Glomerular endothelial cell (primary cell): ENCODE measurements around the gene HIVEP3. TPM values are rescaled to one million over a fixed set of nuclear protein-coding genes. Genes with fewer than 3 reads are reported as not detected.

Source experiments
- DNase-seq: peaks from one replicate; pipeline ENCODE4 v3.0.0-alpha.2; 2011; ENCODE audit warnings: low read depth, low spot score; ENCODE audit errors: extremely low read depth
- total RNA-seq: library from RNA; depleted of rRNA; stranded (reverse); fragments of >200 nt; gene quantifications from 2 replicates; pipeline ENCODE4 v1.2.3, GENCODE V29; 2015

Gene HIVEP3
- total RNA-seq, 1 donor from 2014 or later, result 7.6 TPM

GRCh38 chr1:41623736-41624135 is 295.0 kb downstream of the HIVEP3 start:
- DNase-seq, result no peak

GRCh38 chr1:41622859-41623732 is 295.6 kb downstream of the HIVEP3 start:
- DNase-seq, result no peak

- DNase-seq, result no peak
Observed at GRCh38 chr1:41622402-41622801, 296.3 kb downstream of the HIVEP3 start.

GRCh38 chr1:41621791-41622190 is 296.9 kb downstream of the HIVEP3 start:
- DNase-seq, result no peak

GRCh38 chr1:41621256-41621655 is 297.5 kb downstream of the HIVEP3 start:
- no peak for DNase-seq

DNA sequence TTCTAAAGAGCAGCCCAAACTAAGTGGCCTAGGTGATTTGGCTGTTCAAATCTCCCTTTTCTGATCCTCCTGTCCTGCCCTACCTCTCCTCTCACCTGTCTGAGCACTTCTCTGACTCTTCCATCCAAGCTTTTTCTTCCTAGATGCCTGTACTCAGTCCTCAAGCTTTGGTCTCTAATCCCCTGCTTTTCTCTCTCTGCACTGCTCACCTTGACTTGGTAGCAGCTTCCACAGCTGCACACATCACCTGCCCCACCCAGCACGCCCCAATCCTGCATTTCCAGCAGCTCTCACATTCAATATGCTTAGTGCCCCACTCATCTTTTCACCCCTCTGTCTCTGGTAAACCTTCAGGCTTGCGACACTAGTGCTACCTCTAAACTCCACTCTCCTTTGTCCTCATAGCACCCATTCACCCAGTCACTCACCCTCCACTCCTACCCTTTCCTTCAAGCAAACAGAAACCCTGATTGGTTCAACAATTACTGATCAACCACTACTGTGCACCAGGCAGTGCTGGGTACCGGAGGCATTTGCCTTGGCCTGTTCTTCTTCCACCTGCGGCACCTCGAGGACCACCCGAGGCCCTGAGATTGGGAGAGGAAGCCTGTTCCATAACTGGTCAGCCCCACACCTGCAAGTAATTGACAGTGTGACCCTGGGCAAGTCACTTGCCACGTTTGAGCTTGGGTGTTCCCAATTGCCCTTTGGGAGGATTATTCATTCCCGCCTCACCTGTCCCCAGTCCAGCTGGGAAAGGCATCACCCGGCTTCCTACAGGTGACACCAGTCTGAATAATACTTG is 298.2 kb downstream of the HIVEP3 start:
- no peak for DNase-seq

GRCh38 chr1:41619511-41620364 is 299.0 kb downstream of the HIVEP3 start:
- no peak for DNase-seq

- no peak for DNase-seq
Observed at GRCh38 chr1:41618871-41619270, 299.9 kb downstream of the HIVEP3 start.

DNA sequence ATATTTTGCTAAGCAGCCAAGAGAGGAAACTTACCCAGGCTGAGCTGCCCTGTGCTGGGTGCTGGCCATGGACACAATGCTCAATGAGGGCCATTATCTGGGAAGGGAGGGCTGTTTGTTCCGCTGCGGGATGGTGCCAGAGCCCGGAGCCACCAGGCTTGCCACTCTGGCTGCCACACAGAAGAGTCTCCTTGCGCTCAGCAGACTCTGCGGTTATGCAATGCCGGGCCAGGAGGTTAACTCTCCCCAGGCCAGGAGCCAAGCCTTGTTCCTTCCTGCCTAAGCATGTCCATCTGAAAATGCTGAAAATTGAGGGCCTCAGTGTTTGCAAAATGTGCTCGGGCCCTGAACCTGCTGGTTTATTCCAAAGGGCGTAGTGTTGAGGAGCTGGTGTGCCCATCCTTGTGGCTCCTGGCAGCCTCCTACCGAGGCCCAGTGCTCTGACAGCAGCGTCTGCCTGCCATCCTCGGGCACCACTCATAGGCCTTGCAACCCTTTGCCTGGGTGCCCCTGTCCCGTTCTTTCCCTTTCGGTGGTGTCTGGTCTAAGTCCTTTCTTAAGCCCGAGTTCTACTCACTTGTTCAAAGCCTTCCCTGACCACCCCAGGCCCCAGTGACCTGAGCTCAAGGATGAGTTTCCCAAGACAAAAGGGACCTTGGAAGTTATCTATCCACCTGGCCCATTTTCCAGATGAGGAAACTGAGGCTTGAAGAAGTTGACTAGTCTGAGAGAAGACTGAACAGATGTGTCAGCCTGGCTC is 300.5 kb downstream of the HIVEP3 start:
- DNase-seq, result no peak

DNA sequence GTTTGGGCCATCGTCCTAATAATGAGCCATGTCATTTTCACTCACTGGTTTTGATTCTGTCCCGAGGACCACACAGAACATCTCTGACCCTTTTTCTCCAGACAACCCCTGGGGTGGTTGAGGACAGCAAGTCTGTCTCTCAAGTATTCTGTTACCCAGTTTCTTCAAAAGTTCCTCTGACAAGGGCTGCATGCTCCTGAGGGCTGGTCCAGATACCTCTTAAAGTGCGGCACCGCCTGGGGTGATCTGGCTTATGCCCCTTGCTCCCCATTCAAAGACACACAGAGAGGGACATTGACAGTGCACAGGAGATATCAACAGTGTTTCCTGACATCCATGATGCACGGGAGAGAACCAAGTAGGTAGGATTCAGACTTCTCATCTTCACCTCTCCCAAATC is 301.4 kb downstream of the HIVEP3 start:
- DNase-seq, result no peak

DNA sequence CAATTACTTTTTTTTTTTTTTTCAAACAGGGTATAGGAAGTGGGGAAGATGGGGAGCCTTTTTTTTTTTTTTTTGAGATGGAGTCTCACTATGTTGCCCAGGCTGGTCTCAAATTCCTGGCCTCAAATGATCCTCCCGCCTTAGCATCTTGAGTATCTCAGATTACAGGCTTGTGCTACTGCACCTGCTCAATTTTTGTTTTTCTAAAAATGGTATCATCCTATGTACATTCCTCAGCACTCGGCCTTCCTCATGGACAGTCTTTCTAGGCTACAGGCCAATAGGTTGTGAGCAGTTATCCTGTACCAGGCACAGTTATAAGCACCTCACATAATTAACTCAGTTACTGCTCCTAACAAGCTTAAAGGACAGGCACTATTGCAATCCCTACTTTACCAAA is 302.2 kb downstream of the HIVEP3 start:
- DNase-seq, result no peak

DNA sequence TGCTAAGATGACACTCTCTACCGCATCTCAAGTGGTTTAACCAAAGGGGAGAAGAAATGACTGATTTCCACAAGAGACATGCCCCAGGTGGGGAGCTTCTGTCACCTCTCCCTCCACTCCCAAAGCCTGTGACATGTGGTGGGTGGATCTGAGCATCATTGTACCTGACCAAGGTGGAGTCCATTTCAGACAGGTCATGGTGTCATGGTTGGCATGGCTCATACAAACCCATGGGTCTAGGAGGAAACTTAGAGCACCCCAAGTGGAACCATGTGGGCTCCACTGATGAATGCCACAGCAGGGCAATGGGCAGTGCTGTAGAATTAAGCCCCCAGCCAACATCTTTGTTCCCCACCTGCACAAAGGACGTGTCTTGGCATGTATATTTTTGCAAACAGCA is 302.7 kb downstream of the HIVEP3 start:
- DNase-seq, result no peak

GRCh38 chr1:41615316-41615715 is 303.4 kb downstream of the HIVEP3 start:
- DNase-seq, result no peak

- no peak for DNase-seq
Observed at GRCh38 chr1:41614818-41615217, 303.9 kb downstream of the HIVEP3 start.

DNA sequence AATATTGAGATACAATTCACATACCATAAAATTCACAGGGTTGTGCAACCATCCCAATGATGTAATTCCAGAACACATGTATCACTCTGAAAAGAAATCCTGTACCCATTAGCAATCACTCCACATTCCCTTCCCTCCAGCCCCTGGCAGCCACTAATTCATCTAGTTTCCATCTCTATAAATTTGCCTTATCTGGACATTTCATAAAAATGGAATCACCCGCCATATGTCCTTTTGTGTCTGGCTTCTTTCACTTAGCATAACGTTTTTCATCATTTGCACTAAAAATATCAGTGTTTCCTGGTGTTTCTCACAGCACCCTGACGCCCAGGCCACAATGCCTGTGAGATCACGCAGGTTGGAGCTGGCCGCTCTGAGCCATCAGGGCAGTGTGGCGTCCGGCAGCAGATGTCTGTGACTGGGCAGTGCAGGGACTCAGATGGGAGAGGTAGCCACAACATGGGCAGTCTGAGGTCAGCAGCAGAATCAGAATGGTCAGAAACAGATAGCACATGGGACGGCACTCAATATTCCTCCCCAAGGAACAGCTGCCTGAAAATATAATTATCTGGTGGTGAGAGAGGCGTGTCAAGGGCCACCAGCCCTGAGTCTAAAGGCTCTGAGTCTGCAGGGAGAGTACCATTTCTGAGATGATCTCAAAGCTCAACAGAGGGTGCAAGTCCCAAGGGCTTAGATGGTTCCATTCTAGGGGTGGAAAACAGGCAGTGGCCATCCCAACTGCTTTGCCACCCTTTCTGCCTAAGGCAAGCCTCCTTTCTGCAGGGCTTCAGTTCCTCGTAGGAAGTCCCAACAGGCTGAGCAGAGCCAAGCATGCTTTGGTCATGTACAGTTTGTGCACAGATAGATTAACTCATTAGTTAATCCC is 304.8 kb downstream of the HIVEP3 start:
- no peak for DNase-seq

GRCh38 chr1:41612953-41613352 is 305.8 kb downstream of the HIVEP3 start:
- DNase-seq, result no peak

GRCh38 chr1:41611932-41612450 is 306.7 kb downstream of the HIVEP3 start:
- no peak for DNase-seq

DNA sequence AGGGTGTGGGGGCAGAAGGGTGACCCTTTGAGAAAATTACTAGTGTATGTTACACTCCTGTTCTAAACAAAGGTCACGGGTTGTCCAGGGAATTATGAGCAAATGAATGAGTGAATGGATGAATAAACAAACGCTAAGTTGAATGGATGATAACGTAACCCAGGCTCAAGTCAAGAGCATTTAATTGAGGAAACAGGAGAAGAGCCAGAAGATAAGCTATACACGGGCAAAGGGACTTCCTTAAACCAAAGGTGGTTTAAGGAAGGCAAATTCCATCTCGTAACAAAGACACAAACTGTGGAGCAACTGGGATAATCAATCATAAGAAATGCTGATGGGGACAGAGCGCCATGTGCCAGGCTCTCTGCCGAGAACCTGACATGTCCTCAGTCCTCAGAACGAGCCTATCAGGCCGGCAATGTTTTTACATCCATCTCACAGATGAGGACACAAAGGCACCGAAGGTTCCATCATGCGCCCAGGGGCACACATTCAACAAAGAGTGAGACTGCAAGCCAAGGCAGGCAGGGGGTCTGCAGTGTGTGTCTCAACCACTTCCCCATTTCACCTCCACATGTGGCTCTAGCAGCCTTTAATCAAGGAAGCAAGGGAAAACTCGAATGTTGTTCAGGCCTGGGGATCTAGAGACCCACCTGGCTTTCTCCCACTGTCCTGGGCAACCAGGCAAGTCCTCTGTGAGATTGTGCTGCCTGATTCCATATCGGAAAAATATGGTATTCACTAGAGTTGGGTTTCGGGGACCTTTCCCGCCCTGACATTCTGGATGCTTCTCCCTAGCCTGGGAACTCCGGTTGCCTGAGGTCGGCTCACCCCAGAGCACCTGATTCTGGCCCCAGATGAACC is 307.4 kb downstream of the HIVEP3 start:
- no peak for DNase-seq
